ENCODE data around the gene ADAMTS12.
"Not testable (repeated sequence)": the region's sequence is repeated elsewhere in the genome, so short reads cannot be mapped to it uniquely, and the experiment has no call there.

The ADAMTS12 gene

DNA sequence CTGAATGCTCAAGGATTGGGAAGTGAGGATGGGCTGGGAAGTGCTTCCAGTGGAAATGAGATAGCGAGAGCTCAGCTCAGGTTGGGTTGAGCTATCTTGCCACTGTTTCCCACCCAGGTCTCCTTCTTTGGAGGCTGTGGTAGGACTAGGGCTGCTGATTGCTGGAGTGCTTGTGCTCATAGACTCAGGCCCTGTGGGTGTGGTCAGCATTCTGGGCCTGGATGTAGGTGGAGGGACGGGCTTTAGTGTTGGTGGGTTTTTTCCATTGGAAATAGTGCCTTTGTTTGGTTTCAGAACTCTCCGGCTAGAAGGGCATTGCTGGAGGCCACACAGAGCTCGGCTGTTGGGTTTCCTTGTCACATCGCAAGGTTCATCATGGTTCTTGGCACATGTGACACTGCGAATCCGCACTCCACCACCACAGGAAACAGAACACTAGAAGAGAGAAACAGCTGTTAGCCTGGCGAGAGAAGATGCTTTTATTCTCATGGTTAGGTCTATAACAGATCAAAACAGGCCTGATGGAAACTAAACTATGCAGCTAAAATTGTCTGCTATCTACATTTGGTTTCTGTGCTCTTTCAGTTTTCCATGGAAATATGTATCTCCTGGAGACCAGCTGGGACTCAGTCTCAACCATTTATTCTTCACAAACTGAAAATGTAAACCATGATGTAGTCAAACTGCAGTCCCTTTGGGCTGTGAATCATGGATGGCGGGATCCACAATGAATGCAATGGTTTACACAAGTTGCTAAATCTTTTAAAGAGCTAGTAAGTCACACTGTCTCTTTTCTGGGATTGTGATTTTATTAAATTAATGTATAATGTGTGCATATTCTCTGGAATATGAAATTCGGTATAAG lies 314.8 kb downstream of the ADAMTS12 start:
- no peak for DNase-seq

DNA sequence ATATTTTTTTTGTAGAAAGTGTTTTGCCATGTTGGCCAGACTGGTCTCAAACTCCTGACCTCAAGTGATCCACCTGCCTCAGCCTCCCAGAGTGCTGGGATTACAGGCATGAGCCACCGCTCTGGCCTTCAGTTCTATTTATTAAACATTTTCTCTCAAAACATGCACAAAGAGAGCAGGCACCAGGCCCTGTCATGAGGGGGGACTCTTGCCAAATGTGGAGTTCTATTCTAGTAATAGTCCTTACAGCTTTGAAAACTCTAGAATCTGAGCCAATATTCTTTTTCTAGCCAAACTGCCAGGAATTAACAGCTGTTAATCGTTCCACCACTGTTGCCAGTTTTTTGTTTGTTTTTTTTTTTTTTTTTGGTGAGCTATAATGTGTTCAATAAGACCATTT lies 326.5 kb downstream of the ADAMTS12 start:
- DNase-seq, result no peak

DNA sequence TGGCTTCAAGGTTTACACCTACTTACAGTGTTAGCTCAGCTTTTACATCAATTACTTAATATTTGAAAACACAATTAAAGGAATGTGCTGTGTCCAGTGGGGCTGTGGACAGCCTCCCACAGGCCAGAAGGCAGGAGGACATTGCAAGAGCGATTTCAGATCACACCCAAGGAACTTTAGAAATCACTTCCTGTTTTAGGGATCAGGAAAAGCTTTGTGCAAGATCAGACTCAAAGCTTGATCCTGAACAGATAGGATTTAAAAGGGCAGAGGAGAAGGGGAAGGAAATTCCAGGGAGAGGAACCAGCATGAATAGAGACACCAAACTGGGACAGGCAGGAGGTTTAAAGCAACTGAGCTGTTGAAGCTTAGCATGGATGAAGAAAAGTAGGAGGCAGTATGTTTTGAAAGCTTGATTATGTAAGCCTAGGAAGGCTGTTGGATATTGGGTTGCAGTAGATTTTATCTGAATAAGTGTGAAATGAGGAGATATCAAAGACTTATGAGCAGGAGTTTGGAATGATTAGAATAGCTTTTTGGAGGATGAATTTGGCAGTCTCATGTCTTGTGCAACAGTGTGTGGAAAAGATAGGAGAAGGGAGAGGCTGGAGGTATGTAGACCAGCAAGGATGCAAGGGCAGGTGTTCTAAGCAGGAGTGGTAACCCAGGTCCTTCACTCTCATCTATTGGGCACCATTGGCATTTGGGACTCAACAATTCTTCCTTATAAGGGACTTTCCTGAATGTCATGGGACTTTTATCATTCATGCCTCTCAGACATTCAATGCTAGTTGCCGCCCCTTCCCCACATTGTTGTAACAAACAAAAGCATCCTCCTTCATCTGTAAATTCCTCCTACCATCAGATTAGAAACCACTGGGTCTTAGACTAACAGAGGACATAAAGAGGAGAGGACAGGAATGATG lies 327.5 kb downstream of the ADAMTS12 start:
- DNase-seq, result no peak

DNA sequence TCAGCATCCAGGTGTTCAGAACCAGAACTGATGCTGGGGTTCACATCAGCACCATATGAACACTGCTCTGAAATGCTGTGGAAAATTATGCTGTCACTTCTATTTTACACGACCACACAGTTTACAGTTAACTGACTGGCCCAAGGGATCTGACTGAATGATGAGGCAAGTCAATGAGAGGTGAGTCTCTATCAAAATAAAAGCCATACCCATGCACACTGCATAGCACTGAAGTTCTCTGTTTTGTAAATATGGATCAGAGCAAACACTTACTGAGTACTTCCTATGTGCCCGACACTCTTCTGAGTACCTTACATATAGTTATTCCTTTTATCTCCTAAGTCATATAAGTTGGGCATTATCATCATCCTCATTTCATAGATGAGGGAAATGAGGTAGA lies 328.3 kb downstream of the ADAMTS12 start:
- DNase-seq, result no peak

DNA sequence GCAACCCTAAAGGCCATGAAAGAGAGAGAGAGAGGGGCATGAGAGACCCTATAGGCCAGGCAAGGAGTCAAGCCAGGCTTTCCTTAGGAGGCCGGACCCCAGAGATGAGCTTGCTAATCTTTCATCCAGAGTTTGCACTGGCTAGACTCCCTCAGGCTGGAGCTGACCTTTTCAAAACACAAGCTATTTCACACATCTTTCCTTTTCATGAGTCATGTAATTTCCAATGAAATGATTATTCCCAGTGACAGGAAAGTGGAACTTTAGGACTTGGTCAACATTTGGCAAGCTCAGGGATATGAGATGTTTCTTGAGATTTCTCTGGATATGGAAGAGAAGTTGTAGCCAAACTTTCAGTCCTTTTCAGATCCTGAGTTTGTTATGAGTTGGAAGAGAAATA lies 333.3 kb downstream of the ADAMTS12 start:
- DNase-seq, result no peak

DNA sequence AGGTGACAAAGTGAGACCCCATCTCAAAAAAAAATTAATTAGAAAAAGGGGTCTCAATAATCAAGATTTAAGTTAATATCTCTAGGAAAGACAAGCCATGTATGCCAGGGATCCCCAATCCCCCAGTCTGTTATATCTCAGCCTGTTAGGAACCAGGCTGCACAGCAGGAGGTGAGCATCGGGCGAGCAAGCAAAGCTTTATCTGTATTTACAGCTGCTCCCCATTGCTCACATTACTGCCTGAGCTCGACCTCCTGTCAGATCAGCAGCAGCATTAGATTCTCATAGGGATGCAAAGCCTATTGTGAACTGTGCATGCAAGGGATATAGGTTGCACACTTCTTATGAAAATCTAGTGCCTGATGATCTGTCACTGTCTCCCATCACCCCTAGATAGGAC lies 334.2 kb downstream of the ADAMTS12 start:
- no peak for DNase-seq

DNA sequence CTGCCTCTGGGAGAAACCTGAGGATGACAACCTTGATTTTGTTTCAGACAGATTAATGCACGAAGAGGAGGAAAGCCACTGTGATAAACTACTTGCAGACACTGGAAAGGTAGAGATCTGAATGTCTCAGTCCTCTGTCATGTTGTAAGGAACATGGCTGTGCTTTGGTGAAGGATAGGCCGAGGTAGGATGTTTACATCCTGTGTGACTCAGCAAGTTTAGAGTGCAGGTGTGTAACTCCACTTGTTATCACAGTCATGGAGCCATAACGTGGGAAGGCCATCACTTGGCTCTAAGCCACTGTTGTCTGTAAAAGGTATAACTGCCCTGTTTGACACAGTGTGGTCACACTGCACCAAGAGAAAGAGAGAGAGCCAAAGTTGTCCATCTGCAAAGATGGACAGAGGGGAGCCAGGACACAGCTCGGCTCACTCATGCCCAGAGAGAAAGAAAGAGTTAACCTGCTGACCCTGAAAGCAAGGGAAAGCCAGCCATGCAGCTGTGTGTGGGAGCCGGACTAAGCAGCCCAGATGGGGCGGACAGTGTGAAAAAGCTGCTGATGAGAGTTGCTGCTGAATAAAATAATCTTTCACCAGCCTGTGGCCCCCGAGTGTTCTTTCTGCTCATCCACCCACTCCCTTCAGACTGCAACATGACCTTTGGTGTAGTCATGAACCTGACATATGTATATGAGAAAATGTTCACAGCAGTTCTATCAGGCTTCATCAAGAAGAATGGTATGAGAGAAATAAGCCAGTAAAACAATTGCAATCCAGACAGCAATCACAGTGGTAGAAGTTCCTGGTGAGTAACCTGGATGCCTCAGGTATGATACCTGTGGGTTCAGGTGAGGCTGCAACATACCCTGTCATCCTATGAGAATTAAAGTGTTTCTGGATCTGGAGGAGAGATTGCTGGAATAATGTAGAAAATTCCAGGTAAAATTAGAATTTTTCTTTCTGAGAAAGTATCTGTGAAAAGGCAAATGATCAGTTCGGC lies 335.2 kb downstream of the ADAMTS12 start:
- DNase-seq, result no peak

DNA sequence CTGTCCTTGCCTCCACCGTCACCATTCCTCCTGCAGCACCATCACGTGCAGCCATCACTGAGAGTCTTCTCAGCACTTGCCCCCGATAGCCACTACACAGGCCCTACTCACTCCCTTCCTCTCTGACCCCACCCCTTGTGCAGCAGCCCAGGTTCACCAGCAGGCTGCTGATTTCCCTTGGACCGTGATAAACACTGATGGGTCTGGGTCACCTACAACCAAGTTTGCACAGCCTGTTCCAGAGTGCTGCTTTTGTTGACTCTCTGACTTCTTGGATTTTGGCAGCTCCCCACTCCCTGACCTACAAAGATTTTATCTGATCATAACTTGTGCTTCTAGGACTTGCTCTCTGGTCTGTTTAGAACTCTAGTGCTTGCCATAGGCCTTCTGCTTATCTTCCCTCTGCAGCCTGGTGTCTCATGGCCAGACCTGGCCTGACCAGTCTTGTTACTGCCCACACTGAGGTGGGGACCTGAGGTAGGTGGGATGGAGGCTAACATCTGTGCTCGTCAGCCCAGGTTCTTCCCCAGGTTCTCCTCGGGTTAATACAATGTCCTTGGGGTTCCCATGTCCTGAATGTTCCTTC lies 341.7 kb downstream of the ADAMTS12 start:
- DNase-seq, result no peak

DNA sequence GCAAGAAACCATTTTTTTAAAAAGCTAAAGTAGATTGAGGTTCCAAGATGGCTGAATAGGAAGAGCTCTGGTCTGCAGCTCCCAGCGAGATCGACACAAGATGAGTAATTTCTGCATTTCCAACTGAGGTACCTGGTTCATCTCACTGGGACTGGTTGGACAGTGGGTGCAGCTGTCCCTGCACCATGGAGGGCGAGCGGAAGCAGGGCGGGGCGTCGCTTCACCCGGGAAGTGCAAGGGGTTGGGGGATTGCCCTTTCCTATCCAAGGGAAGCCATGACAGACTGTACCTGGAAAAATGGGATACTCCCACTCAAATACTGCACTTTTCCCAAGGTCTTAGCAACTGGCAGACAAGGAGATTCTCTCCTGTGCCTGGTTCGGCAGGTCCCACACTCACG lies 352.0 kb downstream of the ADAMTS12 start:
- DNase-seq, result not testable (repeated sequence)

DNA sequence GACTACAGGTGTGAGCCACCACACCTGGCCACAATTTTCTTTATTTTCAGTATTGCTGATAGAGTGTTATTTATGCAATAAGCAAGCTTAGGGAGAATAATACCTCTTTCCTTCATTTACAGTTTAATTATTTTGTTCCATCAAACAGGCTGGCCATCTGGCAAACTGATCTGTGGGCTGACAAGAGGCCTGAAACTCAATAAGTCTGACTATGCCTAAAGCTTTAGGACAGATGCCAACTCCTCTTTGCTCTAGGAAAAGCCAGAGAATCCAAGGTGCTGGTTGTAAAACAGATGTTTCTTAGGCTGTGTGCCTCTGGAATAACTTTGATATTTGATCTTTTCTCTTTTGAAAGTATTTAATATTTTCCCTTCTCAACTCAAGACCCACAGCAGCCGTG lies 352.6 kb downstream of the ADAMTS12 start:
- DNase-seq, result no peak

DNA sequence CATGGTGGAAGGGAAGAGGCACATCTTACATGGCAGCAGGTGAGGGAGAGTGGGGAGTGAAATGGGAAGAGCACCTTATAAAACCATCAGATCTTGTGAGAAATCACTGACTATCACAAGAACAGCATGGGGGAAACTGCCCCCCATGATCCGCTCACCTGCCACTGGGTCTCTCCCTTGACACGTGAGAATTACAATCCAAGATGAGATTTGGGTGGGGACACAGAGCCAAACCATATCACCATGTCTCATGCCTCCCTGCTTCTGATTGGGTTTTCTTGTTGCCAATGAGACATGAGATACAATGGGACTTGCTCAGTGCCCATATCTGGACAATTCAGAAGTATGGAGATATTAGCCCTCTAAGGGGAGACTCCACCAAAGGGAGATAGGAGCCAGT lies 353.6 kb downstream of the ADAMTS12 start:
- no peak for DNase-seq

DNA sequence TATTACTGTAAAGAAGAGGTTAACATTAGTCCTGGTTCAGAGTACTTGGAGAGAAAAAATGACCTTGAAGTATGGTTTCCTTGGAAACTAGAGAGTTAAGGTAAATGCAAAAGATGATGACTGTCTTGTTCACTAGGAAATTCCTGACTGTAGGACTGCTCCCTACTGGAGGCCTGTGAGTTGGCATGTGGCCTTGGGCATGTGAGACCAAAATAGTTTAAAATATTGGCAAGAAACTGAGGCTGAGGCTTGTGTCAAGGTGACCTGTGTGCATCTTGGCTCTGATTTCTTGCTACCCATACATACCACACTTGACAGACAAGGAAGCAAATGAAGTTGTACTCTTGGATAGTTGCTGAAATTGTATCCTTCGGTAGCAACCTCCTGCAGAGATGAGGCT lies 354.6 kb downstream of the ADAMTS12 start:
- DNase-seq, result no peak

DNA sequence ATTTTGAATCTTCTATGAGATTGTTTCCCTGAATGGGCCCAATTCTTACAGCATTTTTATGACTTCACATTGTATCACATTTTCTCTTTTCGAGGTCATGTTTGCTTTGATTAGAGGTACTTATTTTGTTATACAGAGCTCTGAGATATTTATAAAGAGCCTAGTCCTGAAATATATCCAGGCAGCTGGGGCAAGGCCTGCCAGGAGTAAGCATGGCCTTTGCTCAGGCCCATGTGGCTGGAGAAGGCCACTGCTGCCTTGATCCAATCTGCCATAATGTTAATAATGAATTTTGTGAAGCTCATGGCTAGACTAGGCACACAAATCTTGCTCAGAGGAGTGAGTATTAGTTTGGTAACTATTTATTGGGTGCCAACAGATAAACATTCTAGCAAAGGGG lies 355.0 kb downstream of the ADAMTS12 start:
- DNase-seq, result no peak

DNA sequence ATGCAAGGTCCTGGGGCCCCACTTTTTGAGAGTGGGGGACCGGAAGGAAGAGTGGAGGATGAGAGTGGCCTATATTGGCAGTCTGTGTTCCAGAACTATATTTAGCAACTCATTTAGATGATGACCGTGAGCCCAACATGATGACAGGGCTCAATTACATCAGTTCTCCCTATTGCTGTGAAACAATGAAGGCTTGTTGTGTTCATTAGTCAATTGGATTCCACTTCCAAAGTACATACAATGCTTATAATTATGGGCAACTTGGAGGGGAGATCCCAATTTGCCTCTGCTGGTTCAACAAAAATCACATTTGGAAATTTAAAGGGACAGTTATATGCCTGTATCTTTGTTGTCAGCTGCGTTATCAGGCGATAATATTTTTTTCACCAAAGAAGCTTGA lies 360.0 kb downstream of the ADAMTS12 start:
- DNase-seq, result no peak

DNA sequence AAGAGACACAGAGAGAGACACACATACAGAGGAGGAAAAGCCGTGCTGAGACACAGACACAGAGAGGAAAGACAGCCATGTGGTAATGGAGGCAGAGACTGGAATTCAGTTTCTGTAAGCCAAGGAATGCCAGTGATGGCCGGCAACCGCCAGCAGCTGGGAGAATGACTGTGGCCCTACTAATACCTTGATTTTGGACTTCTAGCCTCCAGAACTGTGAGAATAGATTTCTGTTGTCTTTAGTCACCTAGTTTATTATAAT lies 360.8 kb downstream of the ADAMTS12 start:
- DNase-seq, result no peak

DNA sequence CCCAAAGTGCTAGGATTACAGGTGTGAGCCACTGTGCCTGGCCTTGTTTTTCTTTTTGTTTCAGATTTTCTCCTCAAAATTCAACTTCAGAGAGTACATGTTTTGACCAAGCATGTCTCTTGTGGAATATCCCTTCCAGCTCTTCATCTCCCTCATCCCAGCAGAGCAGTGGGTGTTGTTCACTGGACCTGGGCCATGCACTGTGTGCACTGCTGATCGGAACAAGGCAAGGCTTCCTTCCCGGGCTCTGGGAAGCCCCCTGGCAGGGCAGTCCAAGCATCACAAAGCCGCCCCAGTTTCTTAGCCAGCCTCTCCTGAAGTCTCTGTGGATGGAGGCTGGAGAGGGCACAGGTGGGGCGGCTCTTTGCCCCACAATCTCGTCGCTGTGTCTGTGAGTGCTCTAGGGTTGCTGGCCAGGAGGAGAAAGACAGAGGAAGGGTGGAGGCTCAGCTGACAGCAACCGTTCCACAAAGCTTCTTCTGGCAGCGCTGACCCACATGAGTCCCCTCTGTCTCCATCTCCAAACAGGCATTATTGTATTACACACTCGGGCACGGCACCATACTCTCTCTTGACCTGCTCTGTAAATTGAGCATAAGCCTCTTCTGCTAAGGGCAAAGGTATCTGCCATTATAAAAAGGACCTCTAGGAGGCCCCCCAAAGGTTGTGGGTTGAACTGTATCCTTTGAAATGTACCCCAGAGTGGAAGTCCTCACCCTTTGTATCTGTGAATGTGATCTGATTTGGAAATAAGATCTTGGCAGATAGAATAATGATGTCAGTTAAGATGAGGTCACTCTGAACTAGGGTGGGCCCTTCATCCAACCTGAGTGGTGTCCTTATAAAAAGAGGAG lies 361.4 kb downstream of the ADAMTS12 start:
- no peak for DNase-seq

DNA sequence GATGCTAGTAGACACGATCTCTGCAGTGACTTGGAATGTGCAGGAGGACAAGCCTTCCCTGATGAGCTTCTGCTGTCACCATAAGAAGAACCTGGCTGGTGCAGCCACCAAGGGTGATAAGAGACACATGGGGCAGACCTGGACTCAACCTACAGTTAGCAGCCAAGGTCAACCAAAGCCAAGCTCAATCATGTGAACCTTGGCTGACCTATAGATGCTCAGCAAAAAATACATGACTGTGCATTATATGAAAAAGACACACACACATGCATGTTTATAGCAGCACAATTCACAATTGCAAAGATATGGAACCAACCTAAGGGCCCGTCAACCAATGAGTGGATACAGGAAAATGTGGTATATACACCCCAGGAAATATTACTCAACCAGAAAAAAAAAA lies 364.1 kb downstream of the ADAMTS12 start:
- DNase-seq, result no peak

DNA sequence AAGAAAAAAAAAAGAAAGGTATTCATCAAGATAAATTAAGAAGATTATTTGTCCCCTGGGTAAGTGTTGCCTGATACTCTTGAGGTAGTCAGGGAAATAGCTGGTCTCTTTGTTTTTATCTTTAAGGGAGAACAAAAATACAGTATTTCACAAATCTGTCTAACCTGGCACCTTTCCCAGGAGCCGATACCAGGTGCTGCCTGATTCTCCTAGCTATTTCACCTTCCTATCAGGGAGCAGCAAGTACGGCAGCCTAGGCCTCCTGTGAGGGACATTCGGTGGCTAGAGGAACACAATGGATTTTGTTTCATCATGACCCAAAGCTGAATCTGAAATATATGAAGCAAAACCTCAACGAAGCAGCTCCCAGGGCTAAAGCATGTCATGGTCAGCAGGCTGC lies 365.0 kb downstream of the ADAMTS12 start:
- no peak for DNase-seq

DNA sequence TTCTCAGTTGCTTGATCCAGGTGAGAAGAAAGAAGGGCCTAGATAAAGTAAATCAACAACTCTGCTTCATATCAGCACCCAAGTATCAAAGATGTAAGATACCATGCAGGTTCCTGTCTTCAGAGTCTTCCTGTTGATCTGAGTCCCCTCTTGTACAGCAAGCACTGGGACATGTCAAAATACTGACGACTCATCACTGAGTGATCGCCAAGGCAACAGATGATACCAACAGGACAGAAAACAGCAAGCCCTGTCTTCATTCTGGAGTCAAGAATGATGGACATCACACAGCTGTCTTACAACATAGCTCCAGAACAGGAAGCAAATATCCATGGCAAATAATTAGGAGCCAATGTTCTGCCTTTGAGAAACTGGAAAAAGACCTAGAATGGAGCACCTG lies 367.3 kb downstream of the ADAMTS12 start:
- no peak for DNase-seq

DNA sequence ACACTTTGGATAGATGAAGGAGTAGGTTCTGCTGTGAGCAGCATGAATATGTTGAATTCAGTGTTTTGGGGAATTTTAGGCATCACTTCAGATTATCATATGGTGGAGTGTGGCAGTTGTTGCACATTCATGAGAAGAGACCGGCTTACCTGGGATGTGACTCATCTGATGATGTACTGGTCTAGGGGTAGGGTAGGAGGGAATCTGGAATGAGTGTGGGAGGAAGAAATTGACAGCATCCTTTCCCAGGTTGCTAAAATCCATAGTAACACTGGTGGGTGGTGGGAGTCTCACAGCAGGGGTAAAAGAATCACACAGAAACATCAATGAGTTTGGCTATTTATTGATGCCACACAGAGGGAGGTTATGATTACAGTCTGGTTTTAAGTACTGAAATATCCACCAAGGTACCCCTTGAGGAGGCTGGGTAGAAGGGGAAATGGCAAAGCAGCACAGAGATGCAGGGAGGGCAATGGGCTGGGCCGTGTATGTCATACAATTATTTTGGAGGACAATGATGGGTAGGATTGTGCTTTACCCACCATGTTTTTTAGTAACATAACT lies 368.5 kb downstream of the ADAMTS12 start:
- no peak for DNase-seq

DNA sequence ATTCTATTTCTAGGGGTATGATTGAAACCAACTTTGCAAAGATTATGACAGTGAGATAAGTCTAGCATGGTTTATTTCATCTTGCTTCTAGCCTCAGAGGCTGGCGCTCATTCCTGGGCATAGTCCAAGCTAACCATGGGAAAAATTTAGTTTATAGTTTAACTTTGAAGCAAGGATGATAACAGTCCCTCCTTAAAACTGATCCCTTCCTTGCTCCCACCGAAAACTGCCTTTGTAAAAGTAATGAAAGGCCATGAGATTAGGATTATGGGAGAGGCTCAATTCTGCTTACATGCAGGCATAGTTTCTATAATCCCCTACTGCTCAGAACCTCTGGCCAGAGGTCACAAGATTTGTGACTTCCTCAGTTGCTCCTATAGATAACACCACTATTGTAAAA lies 375.4 kb downstream of the ADAMTS12 start:
- DNase-seq, result no peak

Measured in suppressor macrophage treated with lipopolysaccharide for 4 hours (primary cell).